Amniotic stem cell (primary cell): ENCODE results near the gene SOSTDC1.

Experiments
- DNase-seq: peaks from one replicate; lab custom pipeline; 2025; lab: John Stamatoyannopoulos, UW

The SOSTDC1 gene

GRCh38 chr7:16419859-16420258 lies 45.7 kb downstream of the SOSTDC1 start:
- no peak for DNase-seq

DNA sequence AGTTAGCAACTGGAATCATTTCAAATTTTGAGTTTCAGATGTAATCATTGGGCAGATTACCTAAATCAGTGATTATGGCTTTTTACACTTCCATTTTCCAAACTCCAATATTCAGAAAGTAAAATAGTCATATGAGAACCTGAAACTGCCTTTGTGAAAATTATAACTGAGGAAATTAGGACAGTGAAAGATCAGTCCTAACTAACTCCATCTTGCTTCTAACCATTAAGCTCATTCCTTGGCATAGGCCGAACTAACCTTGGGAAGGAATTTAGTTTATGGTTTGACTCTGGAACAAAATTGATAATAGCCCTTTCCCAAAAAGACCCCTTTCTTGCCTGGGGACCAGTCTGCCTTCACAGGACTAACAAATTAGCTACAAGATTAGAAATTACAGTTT lies 46.4 kb downstream of the SOSTDC1 start:
- DNase-seq: no peak

GRCh38 chr7:16417906-16418305 lies 47.6 kb downstream of the SOSTDC1 start:
- DNase-seq: no peak

GRCh38 chr7:16416289-16417282 lies 49.0 kb downstream of the SOSTDC1 start:
- peak; percentile 24 for DNase-seq

- DNase-seq: no peak
Observed at GRCh38 chr7:16412274-16413254, 53.0 kb downstream of the SOSTDC1 start.
